ENCODE measurements around the gene TUBB3. TPM values are rescaled to one million over a fixed set of nuclear protein-coding genes. Genes with fewer than 3 reads are reported as not detected.

The TUBB3 gene
- total and polyA plus RNA-seq, 2 of the 4 experiments (the other 2 are of a cell fraction): 311 to 410 TPM

- TF ChIP-seq RAD21 (IDR thresholded peaks at IDR 0.05; ENCODE audit: low read length): no peak
- no peak for TF ChIP-seq RFX5 (IDR thresholded peaks at IDR 0.05; ENCODE audit: low read depth, low read length)
- TF ChIP-seq, protein P1, sequence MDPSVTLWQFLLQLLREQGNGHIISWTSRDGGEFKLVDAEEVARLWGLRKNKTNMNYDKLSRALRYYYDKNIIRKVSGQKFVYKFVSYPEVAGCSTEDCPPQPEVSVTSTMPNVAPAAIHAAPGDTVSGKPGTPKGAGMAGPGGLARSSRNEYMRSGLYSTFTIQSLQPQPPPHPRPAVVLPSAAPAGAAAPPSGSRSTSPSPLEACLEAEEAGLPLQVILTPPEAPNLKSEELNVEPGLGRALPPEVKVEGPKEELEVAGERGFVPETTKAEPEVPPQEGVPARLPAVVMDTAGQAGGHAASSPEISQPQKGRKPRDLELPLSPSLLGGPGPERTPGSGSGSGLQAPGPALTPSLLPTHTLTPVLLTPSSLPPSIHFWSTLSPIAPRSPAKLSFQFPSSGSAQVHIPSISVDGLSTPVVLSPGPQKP (IDR thresholded peaks at IDR 0.05; ENCODE audit: borderline replicate concordance, low read depth, low read length): no peak
- TF ChIP-seq POLR2A (IDR thresholded peaks at IDR 0.05; ENCODE audit: low read depth, low read length): no peak
These were observed 51.7 kb downstream of the TUBB3 start (continued) for GRCh38 chr16:89974870-89975269.

DNA sequence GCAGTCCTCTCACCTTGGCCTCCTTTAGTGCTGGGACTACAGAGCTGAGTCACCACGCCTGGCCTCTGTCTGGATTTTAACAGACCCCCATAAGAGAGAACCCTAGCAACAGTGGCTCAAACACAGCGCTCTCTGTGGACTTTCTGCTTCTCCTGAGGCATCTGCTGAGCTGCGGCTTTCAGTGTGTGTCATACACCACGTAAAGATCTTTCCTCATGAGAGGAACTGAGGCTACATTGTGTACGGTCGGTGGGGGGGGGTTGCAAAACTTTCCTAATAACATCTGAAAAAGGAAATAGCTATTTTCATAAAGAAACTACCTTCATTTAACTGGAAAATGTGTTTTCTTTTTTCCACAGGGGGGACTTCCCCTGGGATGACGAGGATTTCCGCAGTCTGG is 58.3 kb downstream of the TUBB3 start:
- Histone ChIP-seq H2BK20ac (ENCODE audit: low read depth, low read length) (no peak overlapping the region), H3K4ac (ENCODE audit: low read depth, low read length) (no peak overlapping the region), H3K18ac (ENCODE audit: low read depth, low read length) (no peak overlapping the region), H3K27me3 (ENCODE audit: control insufficient read depth, insufficient read depth, low read length) (no peaks in the 10 kb centered on the region), H3K27ac (ENCODE audit: insufficient read depth, low read length) (no peak overlapping the region), H2AFZ (replicated peaks; ENCODE audit: low read length, poor library complexity) (no peak overlapping the region), H3K4me1 (ENCODE audit: control insufficient read depth, insufficient read depth, low read length) (no peaks in the 10 kb centered on the region), H4K8ac (ENCODE audit: low read depth in 2 of 2, low read length in 2 of 2) (no peak overlapping the region), H3K56ac (ENCODE audit: extremely low read depth, insufficient read depth, low read length) (no peak overlapping the region), H3K4me3 (ENCODE audit: insufficient read depth, low read depth, low read length) (no peak overlapping the region), H2BK120ac (ENCODE audit: low read depth, low read length) (no peak overlapping the region), H4K5ac (ENCODE audit: low read depth, low read length) (no peak overlapping the region), H3K23ac (ENCODE audit: low read depth, low read length) (no peak overlapping the region), H2BK5ac (ENCODE audit: low read depth, low read length, poor library complexity, severe bottlenecking) (no peak overlapping the region), H3K9ac (ENCODE audit: low read depth, low read length) (no peak overlapping the region), H3K4me2 (ENCODE audit: low read depth, low read length) (no peak overlapping the region), H3K79me1 (ENCODE audit: low read depth in 1 of 2, low read length in 2 of 2) (peaks cover 16 to 36% of the 10 kb centered on the region in 2 experiments), H2AK9ac (replicated peaks; ENCODE audit: low read depth, low read length, poor library complexity) (no peak overlapping the region), H3K14ac (replicated peaks; ENCODE audit: low read depth, low read length) (no peak overlapping the region), H4K20me1 (ENCODE audit: insufficient read depth, low read length) (no peaks in the 10 kb centered on the region), H4K91ac (ENCODE audit: insufficient read depth, low read depth, low read length) (no peak overlapping the region), H3K9me3 (ENCODE audit: control insufficient read depth, insufficient read depth, low read length) (no peaks in the 10 kb centered on the region), H2AK5ac (ENCODE audit: low read depth, low read length) (no peak overlapping the region), H3K36me3 (ENCODE audit: control insufficient read depth, insufficient read depth, low read length) (peaks cover 58% of the 10 kb centered on the region), H2BK15ac (ENCODE audit: low read depth, low read length) (no peak overlapping the region), H3K9me1 (ENCODE audit: insufficient read depth, low read length) (no peaks in the 10 kb centered on the region)
- CTCF ChIA-PET: no interaction called here
- dilution Hi-C loops (cut with HindIII; ENCODE audit: low sequenced_read_pairs, unreplicated experiment): no loop called here
- POLR2A ChIA-PET (ENCODE audit: unreplicated experiment): no interaction called here
- no peak for DNase-seq
- in situ Hi-C loops (cut with MboI; ENCODE audit: low sequenced_read_pairs): no loop called here
- TF ChIP-seq, protein P1 (IDR thresholded peaks at IDR 0.05; ENCODE audit: borderline replicate concordance, low read depth, low read length): no peak
- TF ChIP-seq RFX5 (IDR thresholded peaks at IDR 0.05; ENCODE audit: low read depth, low read length) (no peak), FOS (IDR thresholded peaks at IDR 0.05; ENCODE audit: low read depth, low read length) (no peak), BHLHE40 (IDR thresholded peaks at IDR 0.05; ENCODE audit: low read depth, low read length) (no peak), NFE2L2 (IDR thresholded peaks at IDR 0.05; ENCODE audit: low read depth, low read length) (no peak), CEBPB (IDR thresholded peaks at IDR 0.05; ENCODE audit: low read depth, low read length) (no peak), RAD21 (IDR thresholded peaks at IDR 0.05; ENCODE audit: low read length) (no peak), MXI1 (IDR thresholded peaks at IDR 0.05; ENCODE audit: borderline replicate concordance, low read depth, low read length) (no peak), MAZ (IDR thresholded peaks at IDR 0.05; ENCODE audit: borderline replicate concordance, low read depth, low read length) (no peak), MAFK (IDR thresholded peaks at IDR 0.05; ENCODE audit: low read depth, low read length) (no peak), POLR2A (IDR thresholded peaks at IDR 0.05; ENCODE audit: low read depth, low read length) (no peak)
- TF ChIP-seq, protein P2, sequence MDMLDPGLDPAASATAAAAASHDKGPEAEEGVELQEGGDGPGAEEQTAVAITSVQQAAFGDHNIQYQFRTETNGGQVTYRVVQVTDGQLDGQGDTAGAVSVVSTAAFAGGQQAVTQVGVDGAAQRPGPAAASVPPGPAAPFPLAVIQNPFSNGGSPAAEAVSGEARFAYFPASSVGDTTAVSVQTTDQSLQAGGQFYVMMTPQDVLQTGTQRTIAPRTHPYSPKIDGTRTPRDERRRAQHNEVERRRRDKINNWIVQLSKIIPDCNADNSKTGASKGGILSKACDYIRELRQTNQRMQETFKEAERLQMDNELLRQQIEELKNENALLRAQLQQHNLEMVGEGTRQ (IDR thresholded peaks at IDR 0.05; ENCODE audit: low read depth, low read length): no peak
- no peak for ATAC-seq (ENCODE audit: low read depth)
- intact Hi-C loops (cut with micrococcal nuclease): no loop called here
- no TSS peak for BruUV-seq (replicated peaks)
- WGBS, 2 experiments (ENCODE audit: extremely low coverage in 2 of 2, insufficient read length in 1 of 2): no CpG with 5 or more reads among the region's 8 CpGs

Data from IMR-90 (cell line).